Panc1 (cell line): ENCODE data around the gene ASTN2. TPM values are rescaled to one million over a fixed set of nuclear protein-coding genes. Genes with fewer than 3 reads are reported as not detected.

ENCODE experiments used
- ATAC-seq: fragments of 200-7000 bp; cut with Tn5 transposase; 2 replicates; pipeline ENCODE4 v1.9.1; 2020; ENCODE audit warnings: mild to moderate bottlenecking, moderate library complexity
- BruUV-seq: library from RNA; stranded (reverse); fragments of 400-500 nt; replicated peaks from 2 replicates; lab custom pipeline; 2021; lab: Mats Ljungman, UMichigan
- CTCF ChIA-PET: fragments of 300-600 bp; sonication (Branson Sonifier 250); formaldehyde crosslinking; loops from one replicate; lab custom pipeline; 2022; ENCODE audit warnings: antibody characterized with exemption; lab: Charles Lee
- POLR2A ChIA-PET: fragments of 300-600 bp; sonication (Branson Sonifier 250); formaldehyde crosslinking; loops from one replicate; lab custom pipeline; 2022; ENCODE audit warnings: antibody characterized with exemption; lab: Charles Lee
- DNase-seq: peaks from one replicate; pipeline ENCODE4 v3.0.0-alpha.2; 2010; ENCODE audit warnings: low read depth, low spot score
- H3K27ac ChIP-seq: 2 replicates; pipeline ENCODE4 v1.5.1; 2011; ENCODE audit warnings: mild to moderate bottlenecking, low read length, inconsistent platforms
- H3K27me3 ChIP-seq: fragments of 200-500 bp; sonication (Bioruptor generic); 2 replicates; pipeline ENCODE4 v1.6.0; 2014; ENCODE audit warnings: low read length, inconsistent platforms; ENCODE audit not compliant: control insufficient read depth, insufficient read depth
- H3K36me3 ChIP-seq: fragments of 200-500 bp; sonication (Bioruptor generic); 2 replicates; pipeline ENCODE4 v1.5.1; 2014; ENCODE audit warnings: inconsistent platforms, mild to moderate bottlenecking, low read length, moderate library complexity; ENCODE audit not compliant: control insufficient read depth, insufficient read depth
- H3K4me1 ChIP-seq: 2 replicates; pipeline ENCODE4 v1.5.1; 2011; ENCODE audit warnings: inconsistent platforms, mild to moderate bottlenecking, low read length, moderate library complexity; ENCODE audit not compliant: control insufficient read depth, insufficient read depth
- H3K4me3 ChIP-seq, 2 experiments: 2 replicates each; pipeline ENCODE4 v1.5.1; 2011 to 2012; ENCODE audit warnings: low read depth in 2 of 2, low read length in 2 of 2, mild to moderate bottlenecking in 2 of 2, inconsistent platforms in 1 of 2, moderate library complexity in 1 of 2
- H3K9me3 ChIP-seq: fragments of 200-500 bp; sonication (Bioruptor generic); 2 replicates; pipeline ENCODE4 v1.5.1; 2014; ENCODE audit warnings: low read depth, mild to moderate bottlenecking, inconsistent platforms, low read length, moderate library complexity; ENCODE audit not compliant: control insufficient read depth, insufficient read depth
- CTCF ChIP-seq: fragments of 450-650 bp; IDR thresholded peaks from 2 replicates; pipeline ENCODE4 v1.5.1; 2017; ENCODE audit warnings: mild to moderate bottlenecking
- POLR2AphosphoS5 ChIP-seq: IDR thresholded peaks from 2 replicates; pipeline ENCODE4 v1.6.1; 2012; ENCODE audit warnings: mild to moderate bottlenecking, low read depth, low read length, moderate library complexity
- SIN3A ChIP-seq: IDR thresholded peaks from 2 replicates; pipeline ENCODE4 v1.6.1; 2012; ENCODE audit warnings: low read depth, mild to moderate bottlenecking, low read length, moderate library complexity, borderline replicate concordance; ENCODE audit not compliant: insufficient read depth
- TCF7L2 ChIP-seq: IDR thresholded peaks from 2 replicates; pipeline ENCODE4 v1.6.1; 2011; ENCODE audit warnings: mild to moderate bottlenecking, low read depth, low read length, inconsistent platforms
- in situ Hi-C: cut with HindIII; loops from 2 replicates; pipeline ENCODE4 v1.10.0; 2016; ENCODE audit warnings: low sequenced_read_pairs, low pct_unique_long_range_greater_than_20kb
- intact Hi-C: fragments of 100-400 bp; cut with micrococcal nuclease; formaldehyde crosslinking; loops from one replicate; pipeline ENCODE4 v1.10.0; 2022; ENCODE audit not compliant: unreplicated experiment
- total RNA-seq: library from RNA; stranded (reverse); gene quantifications from one replicate; pipeline ENCODE4 v1.2.1, GENCODE V29; 2021; ENCODE audit not compliant: unreplicated experiment
- TF ChIP-seq, protein P1 (sequence below), 2 experiments: IDR thresholded peaks; 2 replicates each; pipeline ENCODE4 v1.6.1; 2011 to 2012; ENCODE audit warnings: low read depth in 2 of 2, control low read depth in 1 of 2, low read length in 1 of 2, mild to moderate bottlenecking in 1 of 2, moderate library complexity in 1 of 2; ENCODE audit not compliant: insufficient read depth in 1 of 2

ASTN2 gene
- total RNA-seq, 1 experiment from 2014 or later, result 3.9 TPM

GRCh38 chr9:116792271-116792670 is 622.6 kb downstream of the ASTN2 start:
- H3K9me3 ChIP-seq, result no peaks in the 10 kb centered on the region
- H3K36me3 ChIP-seq, result no peaks in the 10 kb centered on the region
- H3K4me1 ChIP-seq, result no peaks in the 10 kb centered on the region
- POLR2A ChIA-PET, result no interaction called here
- H3K27me3 ChIP-seq, result no peaks in the 10 kb centered on the region
- H3K4me3 ChIP-seq, result no peak overlapping the region
- DNase-seq (no peak), ATAC-seq (no peak)
- TF ChIP-seq TCF7L2, result no peak
- TF ChIP-seq, protein P1, sequence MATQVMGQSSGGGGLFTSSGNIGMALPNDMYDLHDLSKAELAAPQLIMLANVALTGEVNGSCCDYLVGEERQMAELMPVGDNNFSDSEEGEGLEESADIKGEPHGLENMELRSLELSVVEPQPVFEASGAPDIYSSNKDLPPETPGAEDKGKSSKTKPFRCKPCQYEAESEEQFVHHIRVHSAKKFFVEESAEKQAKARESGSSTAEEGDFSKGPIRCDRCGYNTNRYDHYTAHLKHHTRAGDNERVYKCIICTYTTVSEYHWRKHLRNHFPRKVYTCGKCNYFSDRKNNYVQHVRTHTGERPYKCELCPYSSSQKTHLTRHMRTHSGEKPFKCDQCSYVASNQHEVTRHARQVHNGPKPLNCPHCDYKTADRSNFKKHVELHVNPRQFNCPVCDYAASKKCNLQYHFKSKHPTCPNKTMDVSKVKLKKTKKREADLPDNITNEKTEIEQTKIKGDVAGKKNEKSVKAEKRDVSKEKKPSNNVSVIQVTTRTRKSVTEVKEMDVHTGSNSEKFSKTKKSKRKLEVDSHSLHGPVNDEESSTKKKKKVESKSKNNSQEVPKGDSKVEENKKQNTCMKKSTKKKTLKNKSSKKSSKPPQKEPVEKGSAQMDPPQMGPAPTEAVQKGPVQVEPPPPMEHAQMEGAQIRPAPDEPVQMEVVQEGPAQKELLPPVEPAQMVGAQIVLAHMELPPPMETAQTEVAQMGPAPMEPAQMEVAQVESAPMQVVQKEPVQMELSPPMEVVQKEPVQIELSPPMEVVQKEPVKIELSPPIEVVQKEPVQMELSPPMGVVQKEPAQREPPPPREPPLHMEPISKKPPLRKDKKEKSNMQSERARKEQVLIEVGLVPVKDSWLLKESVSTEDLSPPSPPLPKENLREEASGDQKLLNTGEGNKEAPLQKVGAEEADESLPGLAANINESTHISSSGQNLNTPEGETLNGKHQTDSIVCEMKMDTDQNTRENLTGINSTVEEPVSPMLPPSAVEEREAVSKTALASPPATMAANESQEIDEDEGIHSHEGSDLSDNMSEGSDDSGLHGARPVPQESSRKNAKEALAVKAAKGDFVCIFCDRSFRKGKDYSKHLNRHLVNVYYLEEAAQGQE (IDR thresholded peaks at IDR 0.05; ENCODE audit: insufficient read depth in 1 of 2, low read depth in 2 of 2, low read length in 1 of 2), result no peak
- no peak for TF ChIP-seq SIN3A
- TF ChIP-seq CTCF, result no peak
- no peak for TF ChIP-seq POLR2AphosphoS5
- in situ Hi-C loops, result no loop called here
- CTCF ChIA-PET, result no interaction called here
- intact Hi-C loops, result no loop called here
- no TSS peak for BruUV-seq
- no peak overlapping the region for H3K27ac ChIP-seq

DNA sequence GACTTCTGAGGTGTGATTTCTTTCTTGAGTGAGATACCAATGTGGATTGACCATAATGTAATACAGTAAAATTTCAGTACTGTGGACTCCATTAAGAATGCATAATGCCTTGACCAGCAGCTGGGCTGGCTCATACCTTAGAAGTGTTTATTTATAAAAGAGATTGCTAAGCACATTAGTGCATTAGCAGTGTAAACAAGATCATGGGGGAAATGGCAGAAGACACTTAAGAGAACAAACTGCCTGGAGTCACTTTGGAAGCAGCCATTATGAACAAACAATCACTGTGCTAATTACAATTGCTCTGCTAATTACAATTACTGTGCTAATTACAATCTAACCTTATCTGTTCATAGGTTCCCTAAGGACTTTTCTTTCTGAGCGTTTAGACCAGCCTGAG is 623.5 kb downstream of the ASTN2 start:
- in situ Hi-C loops, result no loop called here
- Histone ChIP-seq H3K36me3 (no peaks in the 10 kb centered on the region), H3K27me3 (no peaks in the 10 kb centered on the region), H3K4me3 (no peak overlapping the region), H3K4me1 (no peaks in the 10 kb centered on the region), H3K27ac (no peak overlapping the region), H3K9me3 (no peaks in the 10 kb centered on the region)
- ChIA-PET POLR2A (no interaction called here), CTCF (no interaction called here)
- intact Hi-C loops, result no loop called here
- ATAC-seq (no peak), DNase-seq (no peak)
- TF ChIP-seq TCF7L2 (no peak), CTCF (no peak), POLR2AphosphoS5 (no peak), SIN3A (no peak)
- TF ChIP-seq, protein P1 (IDR thresholded peaks at IDR 0.05; ENCODE audit: insufficient read depth in 1 of 2, low read depth in 2 of 2, low read length in 1 of 2), result no peak
- no TSS peak for BruUV-seq
